Ureter (tissue), 1 donor: ENCODE data around the gene BOC. TPM values are rescaled to one million over a fixed set of nuclear protein-coding genes. Genes with fewer than 3 reads are reported as not detected.

Experiments
- DNase-seq: peaks from one replicate; pipeline ENCODE4 v3.0.0-alpha.2; 2020; ENCODE audit warnings: low spot score
- total RNA-seq: library from RNA; stranded (reverse); gene quantifications from one replicate; pipeline ENCODE4 v1.2.4, GENCODE V29; 2023
- donor health status: DM: yes; HTN: yes; CAD: no.

The BOC gene
- total RNA-seq, 1 donor from 2014 or later, result 79.6 TPM

GRCh38 chr3:113249601-113250000 lies 38.2 kb downstream of the BOC start:
- no peak for DNase-seq

DNA sequence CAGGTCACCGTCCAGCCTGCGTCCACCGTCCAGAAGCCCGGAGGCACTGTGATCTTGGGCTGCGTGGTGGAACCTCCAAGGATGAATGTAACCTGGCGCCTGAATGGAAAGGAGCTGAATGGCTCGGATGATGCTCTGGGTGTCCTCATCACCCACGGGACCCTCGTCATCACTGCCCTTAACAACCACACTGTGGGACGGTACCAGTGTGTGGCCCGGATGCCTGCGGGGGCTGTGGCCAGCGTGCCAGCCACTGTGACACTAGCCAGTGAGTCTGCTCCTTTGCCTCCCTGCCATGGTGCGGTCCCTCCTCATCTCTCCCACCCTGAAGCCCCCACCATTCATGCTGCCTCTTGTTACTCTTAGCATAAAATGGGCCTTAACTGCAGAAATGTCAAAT lies 39.2 kb downstream of the BOC start:
- DNase-seq, result no peak

DNA sequence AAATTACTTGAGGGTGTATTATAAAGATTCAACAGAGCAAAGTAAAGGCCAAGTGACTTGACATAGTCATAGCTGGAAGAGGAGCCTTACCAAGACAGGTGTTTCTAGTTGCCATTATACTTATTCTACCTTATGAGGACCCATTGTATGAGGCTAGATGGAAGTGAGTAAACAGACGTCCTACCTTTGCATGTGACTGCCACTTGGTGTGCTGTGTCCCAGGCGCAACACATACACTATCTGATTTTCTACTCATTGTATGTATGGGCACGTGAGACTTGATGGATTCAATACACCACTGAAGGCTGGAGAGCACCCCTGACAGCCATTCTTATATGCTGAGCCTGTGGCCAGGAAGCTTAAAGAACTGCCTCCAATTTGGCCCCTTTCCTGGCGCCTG lies 40.5 kb downstream of the BOC start:
- DNase-seq, result no peak

DNA sequence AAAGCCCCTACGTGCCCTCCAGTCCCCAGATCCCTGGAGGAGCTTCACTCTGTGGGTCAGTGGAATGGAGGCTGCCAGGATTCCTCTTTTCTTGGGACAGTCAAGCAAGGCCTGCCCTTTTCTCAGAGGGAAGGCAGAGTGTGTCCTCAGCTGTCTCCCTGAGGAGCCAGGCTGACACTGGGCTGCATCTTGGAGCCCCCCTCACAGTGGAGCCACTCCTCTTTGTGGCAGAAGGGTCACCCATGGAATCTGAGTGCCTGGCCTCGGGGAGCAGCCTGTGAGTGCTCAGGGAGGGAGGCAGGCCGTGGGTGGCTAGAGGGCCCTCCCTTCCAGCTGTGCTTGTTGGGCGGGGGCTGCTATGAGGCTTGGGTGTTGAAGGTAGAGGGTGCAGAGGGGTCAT lies 41.2 kb downstream of the BOC start:
- DNase-seq, result no peak

GRCh38 chr3:113253702-113254101 lies 42.3 kb downstream of the BOC start:
- no peak for DNase-seq

DNA sequence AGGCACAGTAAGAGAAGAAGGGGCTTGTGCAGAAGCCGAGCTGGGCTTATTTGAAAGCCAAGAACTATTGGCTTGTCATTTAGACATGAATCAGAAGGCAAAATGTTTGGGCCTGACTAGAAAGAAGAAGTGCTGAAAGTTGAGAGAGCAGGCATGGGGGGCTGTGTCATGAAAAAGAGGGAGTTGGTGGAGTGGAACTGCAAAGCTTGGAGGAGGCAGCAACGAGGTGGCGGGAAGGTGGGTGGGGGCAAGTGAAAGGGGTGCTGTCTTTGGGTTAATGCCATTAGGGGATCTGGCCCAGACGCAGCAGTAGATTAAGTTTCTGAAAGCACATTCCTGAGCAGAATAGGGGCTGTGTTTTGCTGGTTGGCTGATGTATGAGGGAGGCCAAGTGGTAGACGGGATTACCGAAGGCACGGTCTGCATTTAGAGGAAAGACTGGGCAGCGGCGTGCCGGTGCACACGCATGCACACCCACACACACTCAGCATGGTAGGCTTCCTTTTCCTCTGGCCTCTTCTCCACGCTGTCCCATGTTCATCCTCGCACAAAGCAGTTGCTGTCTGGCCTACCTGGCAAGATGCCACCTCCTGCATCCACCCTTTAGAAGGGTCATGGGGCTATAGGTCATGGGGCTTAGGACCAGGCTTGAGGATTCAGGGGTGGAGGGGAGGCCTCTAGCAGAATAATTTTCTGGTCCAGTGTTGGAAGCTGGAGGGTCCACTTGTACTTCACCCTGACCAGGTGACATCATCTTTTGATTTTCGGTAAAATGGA lies 43.0 kb downstream of the BOC start:
- DNase-seq, result no peak

- no peak for DNase-seq
Measured at GRCh38 chr3:113255100-113255853, 43.9 kb downstream of the BOC start.

DNA sequence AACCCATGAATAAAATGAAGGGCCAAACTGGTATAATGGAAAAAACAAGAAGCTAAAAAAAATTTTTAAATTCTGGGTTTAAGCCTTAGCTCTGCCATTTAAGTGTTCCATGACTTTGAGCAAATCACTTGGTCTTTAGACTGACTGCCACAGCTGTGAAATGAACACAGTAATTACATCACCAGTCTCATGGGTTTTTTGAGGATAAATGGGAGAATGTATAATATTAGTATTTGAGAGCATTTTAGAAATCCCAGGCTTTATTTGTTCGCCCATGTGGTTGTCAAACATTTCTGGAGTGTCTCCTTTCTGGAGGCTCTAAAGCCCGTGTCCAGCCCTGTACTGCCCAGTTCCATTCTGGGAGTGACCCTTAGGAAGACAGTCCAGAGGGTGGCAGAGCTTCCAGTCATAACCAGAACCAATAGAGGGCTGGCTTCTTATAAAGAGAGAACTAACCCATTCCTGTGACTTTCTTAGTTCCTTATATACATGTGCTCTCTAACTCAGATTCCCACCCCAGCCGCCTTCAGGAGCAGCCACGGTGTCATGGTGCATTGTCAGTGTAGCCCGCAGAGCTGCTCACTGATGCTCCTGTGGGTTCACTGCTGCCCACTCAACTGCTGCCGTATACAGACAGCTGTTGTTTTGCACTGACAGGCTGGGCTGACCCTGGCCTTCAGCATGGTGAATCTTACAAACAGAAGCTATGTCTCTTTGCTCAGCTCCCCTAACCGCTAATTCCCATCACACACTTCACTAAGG lies 44.7 kb downstream of the BOC start:
- DNase-seq, result no peak

GRCh38 chr3:113258361-113258760 lies 47.0 kb downstream of the BOC start:
- no peak for DNase-seq

DNA sequence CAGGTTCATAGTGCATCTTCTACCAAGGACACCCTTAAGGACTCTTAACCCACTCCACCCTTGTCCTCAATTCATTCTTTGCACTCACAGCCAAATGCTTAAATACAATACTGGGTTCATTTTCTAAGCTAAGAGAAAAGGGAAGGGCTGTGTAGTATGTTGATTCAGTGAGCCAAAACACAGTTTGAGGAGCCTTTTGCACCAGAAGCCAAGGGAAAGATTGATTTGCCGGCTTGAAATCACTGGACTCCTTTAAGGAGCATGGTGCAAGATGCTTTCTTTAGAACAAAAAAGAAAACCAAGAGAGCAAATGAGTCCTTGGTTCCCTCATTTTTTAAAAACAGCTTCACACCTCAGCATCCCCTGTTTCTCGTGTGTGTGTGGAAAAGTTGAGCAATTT lies 47.8 kb downstream of the BOC start:
- DNase-seq, result no peak

DNA sequence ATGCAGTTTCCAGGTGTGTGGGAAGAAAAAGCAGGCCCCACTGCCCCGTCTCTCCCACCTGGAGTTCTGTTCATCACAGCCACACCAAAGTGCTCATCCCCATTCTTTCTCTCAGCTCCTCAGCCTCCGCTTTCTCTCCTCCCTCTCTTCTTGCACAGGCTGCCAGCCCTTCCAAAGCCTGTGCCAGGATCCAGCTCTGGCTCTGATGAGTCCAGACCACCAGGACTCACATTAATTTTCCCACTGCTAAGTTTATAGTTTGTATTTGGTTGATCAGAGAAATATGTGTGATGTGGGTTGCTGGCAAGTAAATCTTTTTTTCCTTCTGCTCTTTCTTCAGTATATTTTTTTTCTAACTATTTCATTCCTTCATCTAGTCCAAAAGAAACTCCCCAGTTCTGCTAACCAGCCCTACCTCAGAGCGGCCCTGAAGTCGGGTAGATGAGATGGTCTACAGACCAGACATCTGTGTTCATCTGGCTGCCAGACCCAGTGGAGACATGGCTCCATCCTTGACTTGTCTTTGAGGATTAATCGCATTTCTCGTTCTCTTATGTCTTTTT lies 49.8 kb downstream of the BOC start:
- DNase-seq, result no peak

GRCh38 chr3:113261626-113262303 lies 50.4 kb downstream of the BOC start:
- DNase-seq, result no peak

GRCh38 chr3:113262304-113262665 lies 50.9 kb downstream of the BOC start:
- no peak for DNase-seq

GRCh38 chr3:113263020-113263419 lies 51.7 kb downstream of the BOC start:
- DNase-seq, result no peak

DNA sequence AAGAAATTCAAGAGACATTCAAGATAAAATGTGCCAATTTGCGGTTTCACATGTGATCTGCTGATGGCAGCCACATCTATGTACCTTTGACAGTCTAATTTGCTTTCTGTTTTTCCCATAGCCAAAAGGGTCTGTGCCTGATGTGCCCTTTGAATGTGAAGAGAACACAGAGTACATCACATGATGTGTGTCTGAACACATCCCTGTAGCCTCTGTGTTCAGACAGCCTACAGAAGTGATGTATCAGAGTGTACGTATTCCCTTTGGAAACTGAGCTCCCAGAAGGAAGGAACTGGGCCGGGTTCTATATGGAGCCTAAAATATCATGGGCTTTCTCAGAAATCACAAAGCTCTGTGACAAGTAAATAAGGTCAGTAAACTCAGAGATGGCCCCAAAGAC lies 52.4 kb downstream of the BOC start:
- DNase-seq, result no peak

DNA sequence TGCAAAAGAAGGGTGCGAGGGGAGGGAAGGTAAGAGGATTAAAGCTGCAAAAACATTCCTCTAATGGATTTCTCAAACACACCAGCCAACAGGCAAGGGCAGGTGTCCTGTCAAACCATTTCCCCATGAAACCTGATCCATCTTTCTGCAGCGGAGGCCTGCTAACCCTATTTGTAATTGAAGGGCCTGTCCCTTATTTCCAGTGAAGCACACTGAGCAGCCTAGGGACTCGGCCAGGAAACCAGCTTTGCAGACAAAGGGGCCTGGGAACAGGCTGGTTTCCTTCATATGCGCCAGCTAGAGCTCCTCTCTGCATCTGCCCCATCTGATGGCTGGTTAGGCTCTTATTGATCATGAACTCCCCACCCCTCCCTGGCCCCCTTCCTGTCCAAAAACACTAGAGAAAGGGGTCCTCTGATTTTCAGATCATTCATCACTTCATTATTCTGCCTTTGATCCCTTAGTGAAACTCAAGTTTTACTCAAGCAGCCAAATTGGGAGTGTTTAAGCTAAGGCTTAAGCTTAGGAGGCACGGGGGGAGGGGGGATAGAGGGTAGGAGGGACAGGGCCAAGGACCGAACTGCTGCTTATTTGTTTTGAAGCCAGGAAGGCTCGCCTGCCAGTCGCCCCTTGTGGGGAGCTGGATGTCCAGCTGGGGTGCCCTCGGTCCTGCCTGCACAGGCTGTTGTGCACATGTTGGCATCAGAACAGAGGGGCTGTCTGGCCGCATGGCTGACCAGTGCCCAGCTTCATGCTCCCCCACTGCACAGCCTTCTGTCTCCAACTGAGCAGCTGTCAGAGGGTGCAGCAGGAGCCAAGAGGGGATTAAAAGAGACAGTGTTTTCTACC lies 53.1 kb downstream of the BOC start:
- no peak for DNase-seq

- DNase-seq, result no peak
Measured at GRCh38 chr3:113265231-113265630, 53.9 kb downstream of the BOC start.

- no peak for DNase-seq
Measured at GRCh38 chr3:113266738-113267137, 55.4 kb downstream of the BOC start.

GRCh38 chr3:113268311-113268710 lies 57.0 kb downstream of the BOC start:
- no peak for DNase-seq

DNA sequence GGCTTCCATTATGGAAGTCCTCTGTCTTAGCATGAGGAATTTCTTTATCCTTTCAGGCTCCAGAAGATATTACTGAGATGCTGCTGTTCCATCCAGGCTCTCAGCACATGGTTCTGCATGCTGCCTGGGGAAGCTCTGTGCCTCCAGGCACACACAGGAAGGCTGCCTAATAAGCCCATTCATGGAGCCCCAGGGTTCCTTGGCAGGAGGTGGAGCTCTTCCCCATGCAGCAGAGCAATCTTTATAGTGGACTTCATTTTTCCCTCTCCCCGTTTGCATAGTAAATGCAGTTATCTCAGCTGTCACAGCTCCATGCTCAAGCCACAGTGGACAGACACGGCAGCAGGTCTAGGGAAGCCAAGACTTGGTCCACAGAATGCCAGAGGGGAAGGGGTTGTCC lies 57.6 kb downstream of the BOC start:
- DNase-seq, result no peak

GRCh38 chr3:113269661-113270060 lies 58.3 kb downstream of the BOC start:
- DNase-seq, result no peak
